ENCODE data around the gene SLCO3A1. TPM values are rescaled to one million over a fixed set of nuclear protein-coding genes. Genes with fewer than 3 reads are reported as not detected.

SLCO3A1 gene
- total and polyA plus RNA-seq, 4 donors, result 1.6 to 3.6 (median 2.4) TPM

GRCh38 chr15:92092289-92093105, 239.0 kb downstream of the SLCO3A1 start:
- TF ChIP-seq MAX (IDR thresholded peaks at IDR 0.05) (no peak), FOXA2 (IDR thresholded peaks at IDR 0.05) (no peak)
- WGBS, result 77% methylated on average over 10 of the region's 10 CpGs
- Histone ChIP-seq H3K27ac (ENCODE audit: low read depth in 1 of 2, low read length in 2 of 2) (no peak overlapping the region), H3K36me3 (ENCODE audit: control insufficient read depth in 4 of 4, insufficient read depth in 3 of 4, low read depth in 1 of 4, low read length in 3 of 4) (peaks cover 0 to 2% (median 0%) of the 10 kb centered on the region in 4 donors), H3K9me3 (ENCODE audit: control insufficient read depth in 4 of 4, low read length in 3 of 4) (no peaks in the 10 kb centered on the region), H3K4me1 (ENCODE audit: control insufficient read depth in 4 of 4, insufficient read depth in 4 of 4, low read length in 3 of 4) (peaks cover 0 to 4% (median 3%) of the 10 kb centered on the region in 4 donors), H3K4me3 (ENCODE audit: low read depth in 1 of 3, low read length in 3 of 3) (no peak overlapping the region), H3K9ac (ENCODE audit: low read depth in 1 of 2, low read length in 2 of 2) (no peak overlapping the region), H3K27me3 (ENCODE audit: control insufficient read depth in 4 of 4, insufficient read depth in 4 of 4, low read length in 3 of 4) (peaks cover 0 to 3% (median 0%) of the 10 kb centered on the region in 4 donors)
- no peak for DNase-seq (ENCODE audit: low spot score)

GRCh38 chr15:92095693-92096092, 242.2 kb downstream of the SLCO3A1 start:
- 61% methylated on average over 4 of the region's 4 CpGs for WGBS
- H3K27ac ChIP-seq (ENCODE audit: low read depth in 1 of 2, low read length in 2 of 2), result no peak overlapping the region
- peaks cover 0 to 7% (median 3%) of the 10 kb centered on the region in 4 donors for H3K4me1 ChIP-seq (ENCODE audit: control insufficient read depth in 4 of 4, insufficient read depth in 4 of 4, low read length in 3 of 4)
- peaks cover 0 to 2% (median 0%) of the 10 kb centered on the region in 4 donors for H3K36me3 ChIP-seq (ENCODE audit: control insufficient read depth in 4 of 4, insufficient read depth in 3 of 4, low read depth in 1 of 4, low read length in 3 of 4)
- no peak for DNase-seq (ENCODE audit: low spot score)
- no peak overlapping the region for H3K4me3 ChIP-seq (ENCODE audit: low read depth in 1 of 3, low read length in 3 of 3)
- TF ChIP-seq REST (IDR thresholded peaks at IDR 0.05) (no peak), HNF4G (IDR thresholded peaks at IDR 0.05) (no peak), NR2F2 (IDR thresholded peaks at IDR 0.05) (no peak), ATF3 (IDR thresholded peaks at IDR 0.05) (no peak), ZBTB33 (IDR thresholded peaks at IDR 0.05) (no peak), TAF1 (conservative IDR thresholded peaks at IDR 0.05) (no peak), GABPA (IDR thresholded peaks at IDR 0.05 in 1 of 2, conservative IDR thresholded peaks at IDR 0.05 in 1 of 2) (no peak), FOXA2 (IDR thresholded peaks at IDR 0.05) (no peak), RAD21 (IDR thresholded peaks at IDR 0.05) (no peak), SP1 (IDR thresholded peaks at IDR 0.05) (no peak), HNF4A (conservative IDR thresholded peaks at IDR 0.05) (no peak), RXRA (IDR thresholded peaks at IDR 0.05) (no peak), CTCF (IDR thresholded peaks at IDR 0.05; ENCODE audit: low read depth, low read length, missing input control) (no peak)
- no peaks in the 10 kb centered on the region for H3K9me3 ChIP-seq (ENCODE audit: control insufficient read depth in 4 of 4, low read length in 3 of 4)
- no peak overlapping the region for H3K9ac ChIP-seq (ENCODE audit: low read depth in 1 of 2, low read length in 2 of 2)
- peaks cover 0 to 3% (median 0%) of the 10 kb centered on the region in 4 donors for H3K27me3 ChIP-seq (ENCODE audit: control insufficient read depth in 4 of 4, insufficient read depth in 4 of 4, low read length in 3 of 4)
